Inflammatory macrophage (primary cell): ENCODE results near the gene GLRX3.
"Not testable (repeated sequence)": the region's sequence is repeated elsewhere in the genome, so short reads cannot be mapped to it uniquely, and the experiment has no call there.

Experiments used
- DNase-seq, 2 donors: peaks; one replicate each; pipeline ENCODE4 v3.0.0-alpha.2; 2020 to 2022
- total RNA-seq, 18 experiments: gene quantifications; one replicate each; lab custom pipeline; 2026; ENCODE audit warnings: mixed read lengths in 6 of 18, inconsistent platforms in 2 of 18; lab: John Stamatoyannopoulos, UW

The GLRX3 gene
- 42.5 to 106 (median 81.1) reads per million in 18 experiments for total RNA-seq

DNA sequence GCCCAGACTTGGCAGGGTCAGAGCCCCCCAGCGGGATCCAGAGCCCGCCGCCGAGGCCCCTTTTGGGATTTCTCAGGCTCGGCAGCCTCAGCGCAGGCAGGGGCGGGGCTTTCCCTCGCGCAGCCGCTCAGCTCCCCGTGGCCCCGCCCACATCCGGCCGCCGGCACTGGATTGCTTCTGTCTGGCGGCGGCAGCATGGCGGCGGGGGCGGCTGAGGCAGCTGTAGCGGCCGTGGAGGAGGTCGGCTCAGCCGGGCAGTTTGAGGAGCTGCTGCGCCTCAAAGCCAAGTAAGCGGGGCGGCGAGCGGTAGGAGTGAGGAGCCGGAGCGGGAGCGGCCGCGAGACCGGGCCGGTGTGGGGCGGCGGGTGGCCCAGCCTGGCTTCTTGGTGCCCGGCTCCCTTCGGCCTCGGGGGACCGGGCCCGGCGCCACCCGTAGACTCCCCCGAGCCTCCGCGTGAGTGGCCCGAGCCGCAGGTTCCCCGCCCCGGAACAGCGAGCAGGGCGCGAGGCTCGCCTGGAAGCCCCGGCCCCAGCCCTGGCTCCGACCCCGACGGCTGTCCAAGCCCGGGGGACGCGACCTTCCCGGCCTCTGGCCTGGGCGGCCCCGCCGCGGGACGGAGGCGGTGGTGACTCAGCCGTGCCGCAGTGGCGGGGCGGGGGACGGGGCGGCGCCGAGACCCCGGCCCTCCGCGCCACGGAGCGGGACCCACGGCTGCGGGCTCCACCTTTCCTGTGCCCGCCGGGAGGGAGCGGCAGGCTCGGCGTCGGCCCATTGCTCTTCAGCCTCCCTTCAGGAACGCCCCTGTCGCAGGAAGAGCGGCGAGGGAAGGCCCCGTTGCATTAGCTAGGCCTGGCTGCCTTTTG, at the start of gene GLRX3:
Gene GLRX3 (plus strand): TSS at position 166 of the 864 bp plus-strand sequence. CDS start 30 bp downstream, at position 196.
- DNase-seq, result peak; percentile 82 to 91

DNA sequence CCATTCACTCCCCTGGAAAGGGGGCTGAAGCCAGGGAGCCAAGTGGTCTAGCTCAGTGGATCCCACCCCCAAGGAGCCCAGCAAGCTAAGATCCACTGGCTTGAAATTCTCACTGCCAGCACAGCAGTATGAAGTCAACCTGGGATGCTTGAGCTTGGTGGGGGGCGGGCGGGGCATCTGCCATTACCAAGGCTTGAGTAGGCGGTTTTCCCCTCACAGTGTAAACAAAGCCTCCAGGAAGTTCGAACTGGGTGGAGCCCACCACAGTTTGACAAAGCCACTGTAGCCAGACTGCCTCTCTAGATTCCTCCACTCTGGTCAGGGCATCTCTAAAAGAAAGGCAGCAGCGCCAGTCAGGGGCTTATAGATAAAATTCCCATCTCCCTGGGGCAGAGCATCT, 45.6 kb upstream of the GLRX3 start:
- DNase-seq, result not testable (repeated sequence)

DNA sequence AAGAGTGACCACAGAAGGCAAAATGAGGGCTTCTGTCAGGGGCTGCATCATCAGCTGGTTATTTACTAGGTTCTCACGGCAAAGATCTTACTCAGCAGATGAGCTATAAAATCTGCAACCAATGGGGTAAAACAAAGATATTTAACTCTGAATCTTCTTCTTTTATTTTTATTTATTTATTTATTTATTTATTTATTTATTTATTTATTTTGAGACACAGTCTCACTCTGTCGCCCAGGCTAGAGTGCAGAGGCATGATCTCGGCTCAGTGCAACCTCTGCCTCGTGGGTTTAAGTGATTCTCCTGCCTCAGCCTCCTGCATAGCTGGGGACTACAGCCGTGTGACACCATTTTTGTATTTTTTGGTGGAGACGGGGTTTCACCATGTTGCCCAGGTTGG, 36.8 kb upstream of the GLRX3 start:
- DNase-seq, result no peak

DNA sequence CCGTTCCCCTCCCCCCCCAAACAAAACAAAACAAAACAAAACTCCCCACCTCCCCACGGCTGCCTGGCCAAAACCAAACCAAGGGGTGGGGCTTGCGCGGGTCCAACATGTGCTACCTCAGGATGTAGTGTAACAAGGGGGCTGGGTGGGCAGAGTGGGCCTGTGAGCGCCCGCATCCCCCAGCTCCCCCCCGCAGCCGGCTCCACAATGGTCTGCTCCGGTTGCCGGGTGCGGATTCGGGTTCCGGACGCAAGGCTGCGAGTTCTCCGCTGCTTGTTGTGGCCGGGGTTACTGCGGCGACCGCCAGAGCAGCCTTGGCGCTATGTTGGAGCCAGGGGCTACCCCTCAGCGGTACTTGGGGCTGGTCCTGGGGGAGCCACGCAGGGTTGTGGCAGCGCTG, 30.5 kb upstream of the GLRX3 start:
- no peak for DNase-seq

DNA sequence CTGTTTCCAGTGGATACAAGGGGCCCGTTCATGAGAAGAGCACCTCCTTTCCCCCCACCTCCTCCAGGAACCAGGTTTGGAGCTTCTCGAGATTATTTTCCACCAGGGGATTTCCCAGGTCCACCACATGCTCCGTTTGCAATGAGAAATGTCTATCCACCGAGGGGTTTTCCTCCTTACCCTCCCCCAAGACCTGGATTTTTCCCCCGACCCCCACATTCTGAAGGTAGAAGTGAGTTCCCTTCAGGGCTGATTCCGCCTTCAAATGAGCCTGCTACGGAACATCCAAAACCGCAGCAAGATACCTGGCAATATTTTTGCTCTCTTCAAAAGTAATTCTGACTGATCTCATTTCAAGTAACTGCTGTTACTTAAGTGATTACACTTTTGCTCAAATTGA, 28.0 kb upstream of the GLRX3 start:
- DNase-seq, result not testable (repeated sequence)

DNA sequence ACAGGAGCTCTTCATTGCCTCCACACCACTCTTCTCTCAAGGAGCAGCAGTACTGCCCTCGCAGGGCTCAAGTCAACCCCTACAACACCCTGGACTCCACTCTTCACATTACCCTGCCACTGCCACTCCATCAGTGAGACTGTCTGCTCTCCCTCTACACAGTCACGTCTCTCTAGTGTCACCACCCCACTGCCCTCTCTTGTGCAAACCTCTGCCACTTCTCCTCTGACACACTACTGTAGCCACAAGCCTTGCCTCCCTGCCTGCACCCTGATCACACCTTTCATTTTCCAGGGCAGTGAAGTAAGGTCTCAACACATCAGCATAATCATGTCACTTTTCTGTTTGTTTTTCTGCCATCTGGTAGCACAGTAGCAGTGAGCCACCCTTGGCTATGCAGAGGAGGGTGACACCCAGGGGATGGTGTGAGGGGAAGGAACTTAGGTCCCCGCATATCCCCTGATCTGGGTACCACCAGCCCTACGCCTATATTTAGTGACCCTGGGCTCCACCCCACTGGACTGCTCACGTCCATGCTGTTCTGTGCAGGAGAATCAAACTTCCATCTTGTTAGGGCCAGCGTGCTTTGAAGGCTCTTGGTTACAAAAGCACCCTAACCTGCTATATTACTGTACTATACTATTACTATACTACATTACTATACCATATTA, 27.1 kb upstream of the GLRX3 start:
- no peak for DNase-seq

DNA sequence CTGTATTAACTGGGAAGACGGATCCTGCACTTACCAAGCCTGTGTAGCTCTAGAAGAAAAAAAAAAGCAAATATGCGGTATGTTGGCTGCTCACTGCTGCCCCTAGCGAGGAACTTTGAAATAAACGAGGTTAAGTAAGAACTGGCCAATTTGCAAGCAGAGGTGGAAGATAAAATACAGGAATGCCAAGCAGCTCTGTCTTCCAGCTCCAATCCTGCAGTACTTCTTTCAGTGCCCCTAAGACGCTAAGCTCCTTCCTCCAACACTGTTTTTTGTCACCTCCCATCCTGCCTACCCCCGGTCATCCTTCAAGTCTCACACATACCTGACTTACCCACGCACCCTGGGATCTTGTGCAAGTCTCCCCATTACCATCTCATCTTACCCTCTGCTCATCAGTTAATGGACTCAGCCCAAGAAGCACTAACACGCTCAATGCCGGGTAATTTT, 26.4 kb upstream of the GLRX3 start:
- DNase-seq, result peak; percentile 86

DNA sequence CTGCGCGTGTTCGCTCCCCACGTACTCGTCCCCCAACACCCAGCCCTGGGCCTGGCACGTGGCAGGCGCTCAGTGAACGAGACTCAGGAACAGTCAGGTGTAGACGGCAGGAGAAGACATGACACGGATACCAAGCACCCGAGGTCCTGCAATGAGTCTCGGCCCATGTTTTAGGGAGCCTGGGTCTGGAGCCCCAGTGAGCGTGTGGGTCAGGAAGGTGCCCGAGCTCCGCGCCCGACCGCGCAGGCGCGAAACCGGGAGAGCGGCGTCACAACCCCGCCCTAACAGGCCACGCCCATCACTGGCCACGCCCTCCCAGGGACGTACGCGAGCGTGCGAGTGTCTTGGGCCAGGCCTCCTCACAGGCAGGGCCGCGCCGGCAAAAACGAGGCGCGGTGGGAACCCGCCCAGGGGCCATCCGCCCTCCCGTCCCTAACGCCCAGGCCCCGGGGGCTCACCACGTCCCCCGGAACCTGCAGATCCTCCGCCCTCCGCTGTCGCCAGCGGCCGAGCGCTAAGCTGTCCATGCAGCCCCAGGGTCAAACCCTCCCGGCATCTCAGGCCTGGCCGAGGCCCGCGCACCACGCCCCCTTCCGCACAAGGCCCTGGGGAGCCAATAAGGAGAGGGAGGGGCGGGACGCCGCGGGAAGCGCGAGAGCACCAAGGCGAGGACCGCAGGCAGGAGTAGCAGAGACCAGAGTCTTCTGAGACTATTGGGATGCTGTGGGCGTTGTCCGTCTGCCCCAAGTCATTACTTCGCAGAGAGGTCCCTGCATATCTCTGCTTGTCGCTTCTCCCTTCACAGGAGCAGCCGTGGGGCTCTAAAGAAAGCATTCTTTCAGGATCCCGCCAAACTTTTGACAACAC, 25.7 kb upstream of the GLRX3 start, which contains the start of gene C10orf143:
Gene C10orf143 (minus strand): TSS at position 585 of the 867 bp plus-strand sequence. CDS start 58 bp downstream, at position 527.
- peak; percentile 97 to 98 for DNase-seq

DNA sequence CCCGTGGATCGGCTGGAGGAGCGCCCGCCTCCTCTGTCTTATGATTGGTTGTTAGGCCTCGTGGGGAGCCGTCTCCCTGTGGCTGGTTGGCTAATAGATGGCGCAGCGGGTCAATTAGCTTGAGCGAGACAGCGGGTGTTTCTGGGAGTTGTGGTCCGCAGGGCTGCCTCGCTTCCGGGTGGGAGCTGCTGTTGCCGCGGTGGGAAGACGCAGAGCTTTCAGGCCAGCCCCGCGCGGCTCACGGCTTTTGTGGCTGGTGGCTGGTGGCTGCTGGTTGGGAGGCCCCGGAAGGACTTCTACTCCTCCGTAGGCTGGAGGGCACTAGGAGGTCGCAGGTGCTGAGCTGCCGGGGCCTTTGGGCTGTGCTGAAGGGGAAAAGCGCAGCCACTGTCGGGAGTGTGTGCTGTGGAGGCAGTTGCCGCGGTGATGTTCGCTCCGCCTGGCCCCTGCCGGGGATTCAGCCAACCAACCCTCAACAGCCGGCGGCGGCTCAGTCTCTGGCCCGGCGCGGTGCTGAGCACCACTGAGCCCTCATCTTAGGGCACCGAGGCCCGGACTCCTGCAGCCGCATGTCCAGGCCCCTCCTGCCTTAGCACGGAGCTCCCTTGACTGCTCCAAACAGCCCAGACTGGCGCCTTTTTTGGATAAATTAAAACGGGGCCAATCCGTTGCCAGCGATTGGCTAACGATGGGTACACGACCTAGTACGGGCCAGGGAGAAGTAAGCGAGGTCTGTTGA, 24.9 kb upstream of the GLRX3 start:
- DNase-seq, result peak; percentile 95 to 98

DNA sequence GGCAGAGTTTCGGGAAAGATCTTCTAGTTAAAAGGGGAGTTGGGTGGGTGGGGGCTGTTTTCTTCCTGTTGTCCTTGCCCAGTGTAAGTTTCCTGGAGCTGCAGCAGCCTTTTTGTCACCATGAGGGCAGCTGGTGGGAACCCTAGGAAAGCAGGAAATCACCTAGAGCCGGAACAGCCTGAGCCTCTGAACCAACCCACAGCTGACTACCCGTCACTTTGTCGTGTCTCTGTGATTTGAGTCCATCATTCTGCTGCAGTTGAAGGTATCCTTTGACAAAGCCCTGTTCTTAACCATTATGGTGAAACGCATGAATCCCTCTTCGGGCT, 24.4 kb upstream of the GLRX3 start:
- no peak for DNase-seq

DNA sequence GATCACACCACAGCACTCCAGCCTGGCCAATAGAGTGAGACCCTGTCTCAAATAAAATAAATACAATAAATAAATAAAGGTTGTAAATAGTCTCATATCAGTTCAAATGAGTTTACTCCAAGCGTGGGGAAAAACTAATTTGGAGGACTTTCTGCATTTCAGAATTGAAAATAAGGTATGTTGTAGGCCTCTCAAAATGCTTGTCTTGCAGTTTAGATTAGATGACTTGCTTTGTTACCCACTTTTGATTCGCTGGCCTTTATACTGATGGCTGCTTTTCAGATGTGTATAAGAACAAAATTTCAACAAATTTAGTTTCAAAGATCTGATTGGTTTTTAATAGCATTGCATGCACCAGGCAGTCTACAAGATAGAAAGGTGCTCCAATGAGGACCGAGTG, 23.4 kb upstream of the GLRX3 start:
- no peak for DNase-seq

DNA sequence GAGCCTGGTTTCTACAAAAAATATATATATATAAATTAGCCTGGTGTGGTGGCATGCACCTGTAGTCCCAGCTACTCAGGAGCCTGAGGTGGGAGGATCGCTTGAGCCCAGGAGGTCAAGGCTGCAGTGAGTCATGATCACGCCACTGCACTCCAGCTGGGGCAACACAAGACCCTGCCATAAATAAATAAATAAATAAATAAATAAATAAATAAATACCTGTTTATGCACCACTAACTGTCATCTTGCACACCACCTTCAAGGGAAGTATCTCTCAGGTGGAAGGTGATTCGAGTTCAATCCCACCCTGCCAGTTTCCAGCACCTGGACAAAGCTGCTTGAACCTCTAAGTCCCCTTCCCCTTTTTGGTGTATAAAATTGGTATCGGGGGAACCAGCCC, 19.2 kb upstream of the GLRX3 start:
- DNase-seq, result not testable (repeated sequence)

DNA sequence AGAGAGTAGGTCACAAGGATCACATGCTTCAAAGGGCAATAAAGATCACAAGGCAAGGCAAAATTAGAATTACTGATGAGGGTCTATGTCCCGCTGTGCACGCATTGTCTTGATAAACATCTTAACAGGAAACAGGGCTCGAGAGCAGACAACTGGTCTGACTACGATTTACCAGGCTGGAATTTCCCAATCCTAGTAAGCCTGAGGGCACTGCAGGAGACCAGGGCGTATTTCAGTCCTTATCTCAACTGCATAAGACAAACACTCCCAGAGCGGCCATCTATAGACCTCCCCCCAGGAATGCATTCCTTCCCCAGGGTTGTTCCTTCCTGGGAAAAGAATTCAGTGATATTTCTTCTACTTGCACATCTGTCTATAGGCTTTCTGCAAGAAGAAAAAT, 18.7 kb upstream of the GLRX3 start:
- not testable (repeated sequence) for DNase-seq

DNA sequence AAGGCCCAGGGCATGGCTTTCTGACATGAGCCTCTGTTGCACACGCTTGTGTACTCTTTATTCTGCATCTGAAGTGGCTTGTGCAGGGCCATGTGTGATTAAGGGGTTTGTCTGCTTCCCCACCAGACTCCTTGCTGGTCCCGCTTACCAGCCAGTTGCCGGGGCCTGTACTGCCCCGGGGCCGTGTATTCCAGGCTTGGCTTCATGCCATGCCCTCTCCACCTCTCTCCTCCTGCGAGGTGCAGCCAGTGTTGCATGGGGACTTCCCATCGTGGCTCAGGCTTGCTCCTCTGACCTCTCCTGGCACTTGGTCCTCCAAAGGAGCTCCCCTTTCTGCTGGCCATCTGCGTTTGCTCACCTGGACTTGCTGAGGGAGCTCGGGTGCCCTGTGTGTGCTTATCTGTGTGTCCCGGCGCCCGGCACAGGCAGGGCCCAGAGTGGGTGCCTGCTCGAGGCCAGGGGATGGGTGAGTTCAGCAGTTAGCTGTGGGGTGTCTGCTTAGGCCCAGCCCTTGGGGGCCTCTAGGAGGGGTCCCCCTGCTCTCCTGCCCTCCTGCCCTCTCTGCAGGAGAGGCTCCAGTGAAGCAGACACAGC, 14.6 kb upstream of the GLRX3 start:
- no peak for DNase-seq

DNA sequence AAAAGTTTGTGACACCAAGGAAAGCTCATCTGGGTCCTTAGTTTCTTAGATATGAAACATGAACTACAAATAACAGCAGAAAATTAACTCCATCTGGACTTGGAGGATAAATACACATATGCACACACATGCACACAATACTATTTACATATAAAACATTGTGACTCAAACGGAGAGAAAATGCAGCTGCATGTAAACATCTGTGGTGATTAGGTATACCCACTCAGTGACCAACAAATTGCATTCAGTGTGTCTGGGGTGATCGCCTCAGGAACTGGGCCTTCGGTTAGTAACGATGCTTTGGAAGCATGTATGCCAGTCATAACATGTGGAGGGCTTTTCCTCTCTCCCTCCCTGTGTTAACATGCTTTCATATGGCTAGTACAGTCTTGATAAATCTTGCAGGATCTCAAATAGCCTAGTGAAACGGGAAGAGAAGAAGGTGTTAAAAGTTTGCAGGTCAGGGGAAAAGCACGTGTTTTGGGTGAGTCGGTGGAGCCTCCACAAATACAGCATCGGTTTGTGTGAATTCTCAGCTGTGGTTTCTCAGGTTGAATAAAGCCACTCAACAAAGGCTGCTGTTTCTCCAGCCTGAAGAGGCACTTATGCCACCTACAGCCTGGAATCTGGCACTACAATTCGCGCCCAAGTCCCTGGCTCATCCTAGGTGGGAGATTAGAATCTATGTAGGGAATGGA, 8.7 kb upstream of the GLRX3 start:
- peak; percentile 32 to 48 for DNase-seq

DNA sequence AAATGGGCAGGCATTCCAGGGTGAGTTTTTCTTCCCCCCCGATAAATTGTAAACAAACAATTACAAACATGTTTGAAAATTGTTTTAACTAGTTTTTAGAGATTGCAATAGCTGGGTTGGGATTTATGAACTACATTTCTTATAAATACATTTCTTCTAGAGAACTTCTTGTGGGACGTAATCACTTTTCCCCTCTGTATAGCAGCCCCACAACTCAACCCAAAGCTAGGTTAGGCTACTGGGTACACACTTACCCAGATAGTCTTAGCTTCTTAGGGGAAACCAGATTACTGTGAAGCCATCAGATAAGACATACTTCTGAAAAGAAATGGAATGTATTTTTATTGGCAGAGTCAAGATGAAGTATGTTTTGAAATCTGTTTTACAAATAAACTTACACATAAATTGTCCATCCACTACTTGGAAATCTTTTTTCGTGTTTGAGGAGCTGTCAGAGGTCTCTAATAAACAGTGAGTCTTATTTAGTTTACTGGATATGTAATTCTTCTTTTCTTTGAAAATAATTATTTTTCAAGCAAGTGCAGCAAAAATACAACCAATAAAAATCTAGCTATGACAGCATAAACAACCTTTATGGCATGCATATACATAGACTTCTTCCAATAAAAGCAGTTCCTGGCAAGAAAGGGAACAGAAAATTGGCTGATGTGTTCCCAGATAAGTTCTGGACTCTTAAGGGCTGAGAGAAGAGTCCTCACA, 8.0 kb upstream of the GLRX3 start:
- DNase-seq, result no peak

DNA sequence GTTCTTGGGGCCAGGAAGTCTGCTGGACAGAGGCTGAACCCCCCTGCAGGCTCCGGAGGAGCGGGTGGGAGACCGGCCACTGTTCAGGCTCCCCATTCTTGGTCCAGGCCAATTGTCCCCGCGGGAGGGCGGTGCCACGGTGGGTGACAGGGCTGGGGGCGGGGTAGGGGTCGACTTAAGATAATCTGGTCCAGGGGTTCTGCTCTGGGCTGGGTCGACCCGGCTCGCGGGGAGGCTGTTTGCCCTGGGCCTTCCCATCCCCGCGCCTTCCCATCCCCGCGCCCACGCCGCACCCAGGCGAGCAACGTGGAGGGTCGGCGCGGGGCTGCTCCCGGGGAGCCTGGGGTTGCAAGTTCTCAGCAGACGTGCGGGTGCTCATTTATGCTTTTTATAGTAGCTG, 7.3 kb upstream of the GLRX3 start:
- no peak for DNase-seq

DNA sequence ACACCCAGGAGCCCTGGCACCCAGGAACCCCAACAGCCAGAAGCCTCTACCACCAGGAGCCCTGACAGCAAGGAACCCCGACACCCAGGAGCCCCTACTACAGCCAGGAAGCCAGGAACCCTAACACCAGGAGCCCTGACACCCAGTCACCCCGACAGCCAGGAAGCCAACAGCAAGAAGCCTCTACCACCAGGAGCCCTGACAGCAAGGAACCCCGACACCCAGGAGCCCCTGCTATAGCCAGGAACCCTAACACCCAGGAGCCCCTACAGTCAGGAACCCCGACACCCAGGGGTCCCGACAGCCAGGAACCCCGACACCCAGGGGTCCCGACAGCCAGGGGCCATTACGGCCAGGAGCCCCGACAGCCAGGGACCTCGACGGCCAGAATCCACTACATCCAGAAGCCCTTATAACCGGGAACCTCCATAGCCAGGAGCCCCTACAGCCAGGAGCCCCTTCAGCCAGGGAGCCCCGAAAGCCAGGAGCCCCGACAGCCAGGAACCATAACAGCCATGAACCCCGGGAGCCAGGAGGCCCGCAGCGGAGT, 440 bp upstream of the GLRX3 start:
- no peak for DNase-seq

DNA sequence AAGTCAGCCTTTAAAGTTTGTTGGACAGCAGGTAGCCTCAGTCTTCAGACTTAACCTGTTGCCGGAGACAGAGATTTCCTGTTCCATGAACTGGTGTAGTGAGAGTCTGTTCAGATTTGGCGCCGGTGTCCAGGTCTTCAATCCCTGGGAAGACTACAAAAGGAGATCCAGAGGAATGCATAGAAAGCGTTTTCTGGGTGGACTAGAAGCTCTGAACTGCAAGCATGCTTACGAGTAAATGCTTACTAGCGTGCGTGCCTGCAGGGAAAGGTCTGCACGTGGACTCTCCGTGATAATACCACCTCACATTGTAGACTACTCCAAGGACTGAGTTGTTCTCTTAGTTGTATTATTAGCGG, 878 bp downstream of the GLRX3 start:
- no peak for DNase-seq
